Measurements from ENCODE around the gene PDK2. TPM values are rescaled to one million over a fixed set of nuclear protein-coding genes. Genes with fewer than 3 reads are reported as not detected.
A peak's percentile ranks its signal among the peaks of the same experiment; 100 is the strongest.

PDK2 gene
- total RNA-seq, 1 donor from 2014 or later = 12.6 TPM

DNA sequence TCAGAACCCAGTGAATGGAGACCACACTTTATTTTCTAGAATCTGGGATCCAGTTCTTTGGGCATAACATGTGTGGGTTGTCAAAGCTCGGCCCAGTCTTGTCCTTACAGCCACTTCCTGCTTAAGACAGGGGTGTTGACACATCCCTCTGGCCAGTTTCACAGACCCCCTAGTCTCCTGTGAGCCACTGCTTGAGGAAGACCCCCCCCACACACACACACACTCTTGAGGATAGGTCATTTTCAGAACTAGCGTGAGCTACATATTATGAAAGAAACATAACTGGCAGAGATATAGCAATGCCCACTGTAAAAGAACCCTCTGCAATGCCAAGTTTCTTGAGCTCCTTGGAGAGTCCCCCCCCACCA lies 3.2 kb upstream of the PDK2 start:
- Histone ChIP-seq H3K9me3 (ENCODE audit: low read depth) (no peaks in the 10 kb centered on the region), H3K27me3 (no peaks in the 10 kb centered on the region), H3K36me3 (no peaks in the 10 kb centered on the region), H3K27ac (no peak overlapping the region), H3F3A (ENCODE audit: low read depth) (peaks cover 4% of the 10 kb centered on the region), H3K4me1 (peaks cover 13% of the 10 kb centered on the region), H2AFZ (replicated peaks) (no peak overlapping the region), H4K20me1 (ENCODE audit: low read depth) (no peaks in the 10 kb centered on the region), H3K9ac (no peak overlapping the region), H3K4me3 (no peak overlapping the region), H3K79me2 (ENCODE audit: low read depth) (peaks cover 13% of the 10 kb centered on the region), H3K4me2 (no peak overlapping the region)
- DNase-seq (ENCODE audit: low spot score) = no peak
- Mint-ChIP-seq H3K4me3 (no peak overlapping the region), H3K36me3 (no peaks in the 10 kb centered on the region), H3K4me1 (peaks cover 19% of the 10 kb centered on the region), H3K27ac (no peak overlapping the region), H3K27me3 (ENCODE audit: insufficient read depth, low read depth) (peaks cover 20% of the 10 kb centered on the region), H3K9me3 (no peaks in the 10 kb centered on the region)
- TF ChIP-seq EZH2 (IDR thresholded peaks at IDR 0.05) (no peak), EZH2phosphoT487 (IDR thresholded peaks at IDR 0.05) (no peak)
- TF ChIP-seq, protein P1, sequence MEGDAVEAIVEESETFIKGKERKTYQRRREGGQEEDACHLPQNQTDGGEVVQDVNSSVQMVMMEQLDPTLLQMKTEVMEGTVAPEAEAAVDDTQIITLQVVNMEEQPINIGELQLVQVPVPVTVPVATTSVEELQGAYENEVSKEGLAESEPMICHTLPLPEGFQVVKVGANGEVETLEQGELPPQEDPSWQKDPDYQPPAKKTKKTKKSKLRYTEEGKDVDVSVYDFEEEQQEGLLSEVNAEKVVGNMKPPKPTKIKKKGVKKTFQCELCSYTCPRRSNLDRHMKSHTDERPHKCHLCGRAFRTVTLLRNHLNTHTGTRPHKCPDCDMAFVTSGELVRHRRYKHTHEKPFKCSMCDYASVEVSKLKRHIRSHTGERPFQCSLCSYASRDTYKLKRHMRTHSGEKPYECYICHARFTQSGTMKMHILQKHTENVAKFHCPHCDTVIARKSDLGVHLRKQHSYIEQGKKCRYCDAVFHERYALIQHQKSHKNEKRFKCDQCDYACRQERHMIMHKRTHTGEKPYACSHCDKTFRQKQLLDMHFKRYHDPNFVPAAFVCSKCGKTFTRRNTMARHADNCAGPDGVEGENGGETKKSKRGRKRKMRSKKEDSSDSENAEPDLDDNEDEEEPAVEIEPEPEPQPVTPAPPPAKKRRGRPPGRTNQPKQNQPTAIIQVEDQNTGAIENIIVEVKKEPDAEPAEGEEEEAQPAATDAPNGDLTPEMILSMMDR (IDR thresholded peaks at IDR 0.05) = no peak

DNA sequence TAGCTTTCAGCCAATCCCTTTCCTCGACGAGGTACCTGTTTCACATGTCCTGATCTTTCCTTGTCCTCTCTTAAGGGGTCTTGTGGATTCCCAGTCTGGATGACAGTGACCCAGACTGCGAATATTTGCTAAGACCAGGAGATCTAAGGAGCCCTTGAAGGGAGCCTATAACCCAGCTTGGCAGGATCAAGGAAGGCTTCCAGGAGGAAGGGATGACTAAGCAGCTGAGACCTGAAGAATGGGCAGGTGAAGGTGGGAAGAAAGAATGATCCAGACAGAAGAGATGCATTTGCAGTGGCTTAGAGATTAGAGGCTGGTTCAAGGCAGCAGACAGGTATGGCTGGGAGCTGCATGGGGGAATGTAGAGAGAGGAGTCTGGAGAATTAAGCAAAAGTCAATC lies 1.9 kb upstream of the PDK2 start:
- no peak for DNase-seq (ENCODE audit: low spot score)
- Histone ChIP-seq H3K9ac (no peak overlapping the region), H3K9me3 (ENCODE audit: low read depth) (no peaks in the 10 kb centered on the region), H3K4me2 (no peak overlapping the region), H2AFZ (replicated peaks) (no peak overlapping the region), H3K27me3 (no peaks in the 10 kb centered on the region), H3K4me3 (no peak overlapping the region), H3K36me3 (no peaks in the 10 kb centered on the region), H3K27ac (no peak overlapping the region), H4K20me1 (ENCODE audit: low read depth) (no peaks in the 10 kb centered on the region), H3K4me1 (peaks cover 13% of the 10 kb centered on the region), H3K79me2 (ENCODE audit: low read depth) (peaks cover 13% of the 10 kb centered on the region), H3F3A (ENCODE audit: low read depth) (peaks cover 4% of the 10 kb centered on the region)
- H3K27me3 Mint-ChIP-seq (ENCODE audit: insufficient read depth, low read depth) = peaks cover 24% of the 10 kb centered on the region
- H3K27ac Mint-ChIP-seq = peak overlapping the region; percentile 9
- no peak for TF ChIP-seq EZH2 (IDR thresholded peaks at IDR 0.05)
- TF ChIP-seq, protein P1 (IDR thresholded peaks at IDR 0.05) = no peak
- TF ChIP-seq EZH2phosphoT487 (IDR thresholded peaks at IDR 0.05) = no peak
- no peak overlapping the region for H3K4me3 Mint-ChIP-seq
- H3K4me1 Mint-ChIP-seq = peaks cover 19% of the 10 kb centered on the region
- H3K36me3 Mint-ChIP-seq = peaks cover 1% of the 10 kb centered on the region
- no peaks in the 10 kb centered on the region for H3K9me3 Mint-ChIP-seq

DNA sequence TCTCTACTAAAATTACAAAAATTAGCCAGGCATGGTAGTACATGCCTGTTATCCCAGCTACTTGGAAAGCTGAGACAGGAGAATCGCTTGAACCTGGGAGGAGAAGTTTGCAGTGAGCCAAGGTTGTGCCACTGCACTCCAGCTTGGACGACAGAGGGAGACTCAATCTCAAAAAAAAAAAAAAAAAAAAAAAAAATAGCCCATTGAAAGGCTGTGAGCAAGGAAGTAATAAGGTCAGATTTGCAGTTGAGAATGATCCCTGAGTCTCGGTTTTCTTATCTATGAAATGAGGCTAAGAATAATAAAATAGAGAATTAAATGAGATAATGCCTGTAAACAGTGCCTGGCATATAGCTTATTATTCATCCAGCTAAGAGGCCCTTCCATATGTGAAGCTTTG lies 1.3 kb upstream of the PDK2 start:
- H3K36me3 ChIP-seq = no peaks in the 10 kb centered on the region
- no peak overlapping the region for H3K4me3 ChIP-seq
- H3K27me3 ChIP-seq = no peaks in the 10 kb centered on the region
- no peaks in the 10 kb centered on the region for H3K9me3 ChIP-seq (ENCODE audit: low read depth)
- H3K9me3 Mint-ChIP-seq = no peaks in the 10 kb centered on the region
- H3K4me3 Mint-ChIP-seq = peak overlapping the region; percentile 99
- H3F3A ChIP-seq (ENCODE audit: low read depth) = peaks cover 4% of the 10 kb centered on the region
- peaks cover 7% of the 10 kb centered on the region for H3K36me3 Mint-ChIP-seq
- DNase-seq (ENCODE audit: low spot score) = no peak
- peaks cover 22% of the 10 kb centered on the region for H3K4me1 Mint-ChIP-seq
- peaks cover 13% of the 10 kb centered on the region for H3K79me2 ChIP-seq (ENCODE audit: low read depth)
- no peak overlapping the region for H2AFZ ChIP-seq (replicated peaks)
- H3K27me3 Mint-ChIP-seq (ENCODE audit: insufficient read depth, low read depth) = peaks cover 21% of the 10 kb centered on the region
- H3K27ac Mint-ChIP-seq = no peak overlapping the region
- TF ChIP-seq EZH2 (IDR thresholded peaks at IDR 0.05) (no peak), EZH2phosphoT487 (IDR thresholded peaks at IDR 0.05) (no peak)
- TF ChIP-seq, protein P1 (IDR thresholded peaks at IDR 0.05) = no peak
- no peak overlapping the region for H3K4me2 ChIP-seq
- no peak overlapping the region for H3K27ac ChIP-seq
- no peak overlapping the region for H3K9ac ChIP-seq
- no peaks in the 10 kb centered on the region for H4K20me1 ChIP-seq (ENCODE audit: low read depth)
- H3K4me1 ChIP-seq = peaks cover 13% of the 10 kb centered on the region

Measured in neural progenitor cell (in vitro differentiated cells).